NCI-H526 treated with DMSO at 0.1 percent for 48 hours (cell line): Measurements from ENCODE around the gene ACO2.
"Not testable (repeated sequence)": the region's sequence is repeated elsewhere in the genome, so short reads cannot be mapped to it uniquely, and the experiment has no call there.

Experiments used
- DNase-seq: peaks from one replicate; lab custom pipeline; 2025; lab: John Stamatoyannopoulos, UW

The ACO2 gene

GRCh38 chr22:41448189-41448808 lies 20.6 kb upstream of the ACO2 start:
- peak; percentile 96 for DNase-seq

- DNase-seq = no peak
These were observed 10.7 kb upstream of the ACO2 start for GRCh38 chr22:41458161-41458728.

- DNase-seq = no peak
These were observed 9.5 kb upstream of the ACO2 start for GRCh38 chr22:41459431-41459830.

GRCh38 chr22:41460071-41460470 lies 8.8 kb upstream of the ACO2 start:
- not testable (repeated sequence) for DNase-seq

- no peak for DNase-seq
These were observed 7.0 kb upstream of the ACO2 start for GRCh38 chr22:41461901-41462300.

GRCh38 chr22:41469218-41469851 lies 418 bp downstream of the ACO2 start:
- no peak for DNase-seq

- DNase-seq = no peak
These were observed 2.0 kb downstream of the ACO2 start for GRCh38 chr22:41470886-41471285.

GRCh38 chr22:41471568-41471967 lies 2.7 kb downstream of the ACO2 start:
- no peak for DNase-seq

GRCh38 chr22:41474872-41475451 lies 6.0 kb downstream of the ACO2 start:
- no peak for DNase-seq

GRCh38 chr22:41478473-41478872 lies 9.6 kb downstream of the ACO2 start:
- DNase-seq = no peak

GRCh38 chr22:41478891-41479521 lies 10.1 kb downstream of the ACO2 start:
- no peak for DNase-seq

- no peak for DNase-seq
These were observed 10.9 kb downstream of the ACO2 start for GRCh38 chr22:41479671-41480396.

- no peak for DNase-seq
These were observed 11.4 kb downstream of the ACO2 start for GRCh38 chr22:41480397-41480735.

GRCh38 chr22:41481131-41481830 lies 12.4 kb downstream of the ACO2 start:
- DNase-seq = no peak

GRCh38 chr22:41481925-41482318 lies 13.0 kb downstream of the ACO2 start:
- DNase-seq = no peak

- no peak for DNase-seq
These were observed 13.5 kb downstream of the ACO2 start for GRCh38 chr22:41482319-41482935.

GRCh38 chr22:41485033-41485432 lies 16.1 kb downstream of the ACO2 start:
- no peak for DNase-seq

GRCh38 chr22:41487037-41487935 lies 18.4 kb downstream of the ACO2 start:
- no peak for DNase-seq

GRCh38 chr22:41488076-41488475 lies 19.2 kb downstream of the ACO2 start:
- DNase-seq = no peak
